22Rv1 (cell line): Measurements from ENCODE around the gene ADGRB2.

ENCODE experiments used
- ZFX ChIP-seq: fragments of 450-650 bp; IDR thresholded peaks from 2 replicates; pipeline ENCODE4 v1.6.1; 2017; ENCODE audit warnings: antibody characterized with exemption, borderline replicate concordance
- TF ChIP-seq, protein P1 (sequence below): fragments of 450-650 bp; IDR thresholded peaks from 2 replicates; pipeline ENCODE4 v1.5.1; 2017; ENCODE audit warnings: mild to moderate bottlenecking

DNA sequence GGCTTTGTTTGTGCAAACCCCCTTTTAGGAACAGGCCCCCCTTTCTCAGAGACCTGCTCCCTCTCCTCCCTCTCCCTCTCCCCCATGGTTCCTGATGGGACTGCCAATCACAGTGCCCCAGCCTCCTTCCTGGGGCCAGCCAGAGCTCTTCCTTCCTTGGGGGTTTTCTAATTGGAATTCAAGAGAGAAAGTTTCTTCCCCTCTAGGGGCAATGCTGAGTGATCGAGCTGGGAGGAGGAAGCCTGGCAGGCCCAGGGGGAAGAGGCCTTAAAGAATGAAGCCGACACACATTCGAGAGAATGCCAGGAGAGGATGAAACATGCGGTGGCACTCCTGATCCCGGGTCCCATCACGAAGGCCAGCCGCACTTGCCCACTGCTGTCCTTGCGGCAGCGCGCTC, 39.0 kb downstream of the ADGRB2 start:
- TF ChIP-seq, protein P1, sequence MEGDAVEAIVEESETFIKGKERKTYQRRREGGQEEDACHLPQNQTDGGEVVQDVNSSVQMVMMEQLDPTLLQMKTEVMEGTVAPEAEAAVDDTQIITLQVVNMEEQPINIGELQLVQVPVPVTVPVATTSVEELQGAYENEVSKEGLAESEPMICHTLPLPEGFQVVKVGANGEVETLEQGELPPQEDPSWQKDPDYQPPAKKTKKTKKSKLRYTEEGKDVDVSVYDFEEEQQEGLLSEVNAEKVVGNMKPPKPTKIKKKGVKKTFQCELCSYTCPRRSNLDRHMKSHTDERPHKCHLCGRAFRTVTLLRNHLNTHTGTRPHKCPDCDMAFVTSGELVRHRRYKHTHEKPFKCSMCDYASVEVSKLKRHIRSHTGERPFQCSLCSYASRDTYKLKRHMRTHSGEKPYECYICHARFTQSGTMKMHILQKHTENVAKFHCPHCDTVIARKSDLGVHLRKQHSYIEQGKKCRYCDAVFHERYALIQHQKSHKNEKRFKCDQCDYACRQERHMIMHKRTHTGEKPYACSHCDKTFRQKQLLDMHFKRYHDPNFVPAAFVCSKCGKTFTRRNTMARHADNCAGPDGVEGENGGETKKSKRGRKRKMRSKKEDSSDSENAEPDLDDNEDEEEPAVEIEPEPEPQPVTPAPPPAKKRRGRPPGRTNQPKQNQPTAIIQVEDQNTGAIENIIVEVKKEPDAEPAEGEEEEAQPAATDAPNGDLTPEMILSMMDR: no peak
- TF ChIP-seq ZFX: no peak
